GM21381 (cell line): ENCODE measurements around the gene ARHGAP6.
"Not testable (repeated sequence)": the region's sequence is repeated elsewhere in the genome, so short reads cannot be mapped to it uniquely, and the experiment has no call there.

ENCODE experiments used
- ATAC-seq: cut with Tn5 transposase; IDR thresholded peaks from one replicate; pipeline ENCODE4 v1.9.1; 2021; ENCODE audit warnings: mild to moderate bottlenecking, moderate library complexity; ENCODE audit not compliant: unreplicated experiment

ARHGAP6 gene

GRCh38 chrX:11579636-11580600 lies 85.8 kb downstream of the ARHGAP6 start:
- no peak for ATAC-seq

GRCh38 chrX:11578301-11578700 lies 87.4 kb downstream of the ARHGAP6 start:
- ATAC-seq, result not testable (repeated sequence)

- no peak for ATAC-seq
These were observed 88.1 kb downstream of the ARHGAP6 start for GRCh38 chrX:11577603-11578002.

- no peak for ATAC-seq
These were observed 90.4 kb downstream of the ARHGAP6 start for GRCh38 chrX:11575332-11575731.

GRCh38 chrX:11567528-11568220 lies 98.0 kb downstream of the ARHGAP6 start:
- no peak for ATAC-seq

GRCh38 chrX:11566789-11567188 lies 98.9 kb downstream of the ARHGAP6 start:
- ATAC-seq, result no peak

- no peak for ATAC-seq
These were observed 99.5 kb downstream of the ARHGAP6 start for GRCh38 chrX:11566173-11566572.

GRCh38 chrX:11564546-11564945 lies 101.2 kb downstream of the ARHGAP6 start:
- no peak for ATAC-seq

GRCh38 chrX:11562570-11562969 lies 103.2 kb downstream of the ARHGAP6 start:
- ATAC-seq, result no peak

GRCh38 chrX:11558972-11559371 lies 106.7 kb downstream of the ARHGAP6 start:
- no peak for ATAC-seq

- ATAC-seq, result no peak
These were observed 108.6 kb downstream of the ARHGAP6 start for GRCh38 chrX:11557120-11557519.

GRCh38 chrX:11555759-11556158 lies 110.0 kb downstream of the ARHGAP6 start:
- ATAC-seq, result no peak

GRCh38 chrX:11553594-11553993 lies 112.1 kb downstream of the ARHGAP6 start:
- no peak for ATAC-seq

GRCh38 chrX:11551151-11551550 lies 114.6 kb downstream of the ARHGAP6 start:
- ATAC-seq, result no peak

- ATAC-seq, result no peak
These were observed 118.8 kb downstream of the ARHGAP6 start for GRCh38 chrX:11546917-11547316.

- ATAC-seq, result no peak
These were observed 122.5 kb downstream of the ARHGAP6 start for GRCh38 chrX:11543249-11543648.

- no peak for ATAC-seq
These were observed 124.2 kb downstream of the ARHGAP6 start for GRCh38 chrX:11541510-11541909.

GRCh38 chrX:11540532-11541377 lies 125.0 kb downstream of the ARHGAP6 start:
- ATAC-seq, result no peak

- ATAC-seq, result no peak
These were observed 128.6 kb downstream of the ARHGAP6 start for GRCh38 chrX:11537141-11537540.

GRCh38 chrX:11535156-11535919 lies 130.4 kb downstream of the ARHGAP6 start:
- no peak for ATAC-seq
